Prostate gland (tissue), 2 donors: ENCODE data around the gene UBAP2L. TPM values are rescaled to one million over a fixed set of nuclear protein-coding genes. Genes with fewer than 3 reads are reported as not detected.

Experiments used
- DNase-seq: peaks from one replicate; pipeline ENCODE4 v3.0.0-alpha.2; 2019; ENCODE audit warnings: low spot score
- H3K27ac ChIP-seq, 2 donors: fragments of 200-600 bp; sonication (generic); 2 replicates each; pipeline ENCODE4 v1.5.1; 2017 to 2019
- H3K27me3 ChIP-seq: fragments of 200-600 bp; sonication (generic); replicated peaks from 2 replicates; pipeline ENCODE4 v1.5.1; 2019; ENCODE audit not compliant: insufficient read depth
- H3K36me3 ChIP-seq, 2 donors: fragments of 200-600 bp; sonication (generic); 1 replicate in 1 of 2; 2 replicates in 1 of 2; pipeline versions ENCODE4 v1.5.1 to v1.8.1; 2017 to 2019
- H3K4me1 ChIP-seq: fragments of 200-600 bp; sonication (generic); replicated peaks from 2 replicates; pipeline ENCODE4 v1.5.1; 2019
- H3K4me3 ChIP-seq, 2 donors: fragments of 200-600 bp; sonication (generic); 2 replicates each; pipeline ENCODE4 v1.5.1; 2017 to 2019
- H3K9me3 ChIP-seq: fragments of 200-600 bp; sonication (generic); 2 replicates; pipeline ENCODE4 v1.5.1; 2017
- POLR2A ChIP-seq: fragments of 450-650 bp; IDR thresholded peaks from one replicate; pipeline ENCODE4 v1.6.1; 2016; ENCODE audit warnings: antibody characterized with exemption, mild to moderate bottlenecking
- POLR2AphosphoS5 ChIP-seq: sonication (generic); formaldehyde crosslinking; IDR thresholded peaks from one replicate; pipeline ENCODE4 v1.6.1; 2017; ENCODE audit warnings: antibody characterized with exemption
- WGBS: methylation state at CpG from one replicate; pipeline ENCODE4 v1.1.5; 2018; 5-methylcytosine and 5-hydroxymethylcytosine counted together
- intact Hi-C: fragments of 100-400 bp; cut with DNase I; formaldehyde crosslinking; loops from one replicate; pipeline ENCODE4 v1.14.2; 2022
- total RNA-seq, 2 donors: library from RNA; depleted of rRNA; stranded (reverse); fragments of >200 nt; gene quantifications; one replicate each; pipeline ENCODE4 v1.1.0, GENCODE V29; 2016
- TF ChIP-seq, protein P1 (sequence below), 4 experiments: fragments of 200-600 bp in 2 of 4; fragments of 450-650 bp in 2 of 4; sonication (generic) in 2 of 4; IDR thresholded peaks; 1 replicate in 3 of 4; 2 replicates in 1 of 4; pipeline ENCODE4 v1.5.1; 2016 to 2019; ENCODE audit warnings: antibody characterized with exemption in 4 of 4, mild to moderate bottlenecking in 2 of 4, moderate library complexity in 2 of 4

The UBAP2L gene
- total RNA-seq, 2 donors from 2014 or later: 51.1 to 121 TPM

DNA sequence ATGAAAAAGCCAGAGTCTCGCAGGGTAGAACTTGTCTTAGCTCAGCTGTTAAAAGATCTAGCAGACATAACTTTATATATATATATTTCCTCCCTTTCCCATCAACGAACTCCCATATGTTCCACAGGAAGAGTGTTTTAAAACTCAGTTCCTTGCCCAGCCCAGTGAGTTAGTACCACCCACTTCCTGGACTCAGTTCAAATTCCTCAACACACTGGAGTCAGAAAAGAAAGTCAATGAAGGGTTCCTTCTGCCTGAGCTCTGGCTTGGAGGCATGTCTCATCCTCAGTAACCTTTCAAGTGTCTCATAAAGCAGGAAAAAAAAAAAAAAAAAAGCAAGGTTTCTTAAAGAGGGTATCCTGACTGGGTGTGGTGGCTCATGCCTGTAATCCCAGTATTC is 44.4 kb upstream of the UBAP2L start:
- Histone ChIP-seq H3K27ac (no peak overlapping the region), H3K4me3 (no peak overlapping the region), H3K4me1 (no peaks in the 10 kb centered on the region), H3K9me3 (no peaks in the 10 kb centered on the region), H3K27me3 (no peaks in the 10 kb centered on the region), H3K36me3 (peaks cover 0 to 4% of the 10 kb centered on the region in 2 donors)
- TF ChIP-seq POLR2AphosphoS5: no peak
- no peak for TF ChIP-seq POLR2A
- intact Hi-C loops: no loop called here
- WGBS: 54% methylated on average over 2 of the region's 2 CpGs
- DNase-seq: no peak

DNA sequence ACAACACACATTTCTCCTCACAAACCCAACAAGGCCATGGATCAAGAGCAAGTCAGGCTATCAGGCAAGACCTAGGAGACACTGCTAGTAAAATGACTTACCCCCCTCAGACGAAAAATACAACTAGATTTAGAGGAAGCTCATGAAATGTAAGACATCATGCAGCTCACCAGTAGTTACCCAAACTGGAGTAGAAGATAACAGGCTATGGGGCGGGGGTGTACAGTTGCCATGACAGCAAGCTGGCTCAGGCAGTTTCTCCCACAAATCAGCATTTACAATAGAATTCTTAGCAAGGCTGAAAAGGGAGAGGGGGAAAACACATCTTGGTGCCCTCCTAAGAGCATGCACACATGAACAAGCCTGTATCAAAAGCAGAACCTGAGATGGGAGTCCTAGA is 42.7 kb upstream of the UBAP2L start:
- WGBS: 39% methylated on average over 2 of the region's 2 CpGs
- Histone ChIP-seq H3K27ac (no peak overlapping the region), H3K4me3 (no peak overlapping the region), H3K9me3 (no peaks in the 10 kb centered on the region), H3K4me1 (no peaks in the 10 kb centered on the region), H3K27me3 (no peaks in the 10 kb centered on the region), H3K36me3 (no peaks in the 10 kb centered on the region)
- TF ChIP-seq, protein P1, sequence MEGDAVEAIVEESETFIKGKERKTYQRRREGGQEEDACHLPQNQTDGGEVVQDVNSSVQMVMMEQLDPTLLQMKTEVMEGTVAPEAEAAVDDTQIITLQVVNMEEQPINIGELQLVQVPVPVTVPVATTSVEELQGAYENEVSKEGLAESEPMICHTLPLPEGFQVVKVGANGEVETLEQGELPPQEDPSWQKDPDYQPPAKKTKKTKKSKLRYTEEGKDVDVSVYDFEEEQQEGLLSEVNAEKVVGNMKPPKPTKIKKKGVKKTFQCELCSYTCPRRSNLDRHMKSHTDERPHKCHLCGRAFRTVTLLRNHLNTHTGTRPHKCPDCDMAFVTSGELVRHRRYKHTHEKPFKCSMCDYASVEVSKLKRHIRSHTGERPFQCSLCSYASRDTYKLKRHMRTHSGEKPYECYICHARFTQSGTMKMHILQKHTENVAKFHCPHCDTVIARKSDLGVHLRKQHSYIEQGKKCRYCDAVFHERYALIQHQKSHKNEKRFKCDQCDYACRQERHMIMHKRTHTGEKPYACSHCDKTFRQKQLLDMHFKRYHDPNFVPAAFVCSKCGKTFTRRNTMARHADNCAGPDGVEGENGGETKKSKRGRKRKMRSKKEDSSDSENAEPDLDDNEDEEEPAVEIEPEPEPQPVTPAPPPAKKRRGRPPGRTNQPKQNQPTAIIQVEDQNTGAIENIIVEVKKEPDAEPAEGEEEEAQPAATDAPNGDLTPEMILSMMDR (IDR thresholded peaks at IDR 0.05): no peak
- no peak for TF ChIP-seq POLR2AphosphoS5
- no peak for TF ChIP-seq POLR2A
- no peak for DNase-seq
- intact Hi-C loops: no loop called here

DNA sequence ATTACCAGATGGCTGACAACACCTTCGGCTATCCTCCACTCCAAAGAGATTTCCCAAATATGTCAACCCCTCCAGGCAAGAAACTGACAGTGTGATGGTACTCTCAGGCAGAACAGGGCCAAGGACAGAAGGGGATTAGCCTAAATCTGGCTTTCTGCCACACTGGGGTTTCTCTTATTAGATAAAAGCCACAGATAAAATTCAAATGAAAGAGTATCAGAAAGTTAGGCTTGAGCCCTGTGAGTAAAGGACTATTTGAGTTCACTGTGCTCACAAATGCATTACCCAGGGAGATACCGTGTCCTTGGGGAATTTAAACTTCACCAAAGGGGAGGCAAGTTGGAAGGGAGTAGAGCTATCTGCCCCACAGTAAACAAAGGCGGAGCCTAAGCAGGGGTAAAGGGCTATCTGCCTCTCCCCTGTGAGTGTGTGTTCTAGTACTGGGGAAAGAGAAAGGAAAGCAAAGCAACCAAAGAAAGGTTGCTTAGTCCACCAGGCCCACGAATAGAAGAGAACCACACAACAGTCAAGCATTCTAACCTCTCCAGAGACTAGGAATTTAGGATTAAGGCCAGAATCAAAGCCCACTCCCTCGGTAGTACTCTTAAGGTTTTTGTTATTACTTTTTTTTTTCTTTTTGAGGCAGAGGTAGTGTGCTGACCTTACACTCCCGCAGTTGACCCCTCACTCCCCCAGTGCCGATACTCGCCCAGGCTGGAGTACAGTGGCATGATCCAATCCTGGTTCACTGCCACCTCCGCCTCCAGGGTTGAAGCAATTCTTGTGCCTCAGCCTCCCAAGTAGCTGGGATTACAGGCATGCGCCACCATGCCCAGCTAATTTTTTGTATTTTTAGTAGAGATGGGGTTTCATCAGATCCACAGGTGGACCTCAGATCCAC is 41.6 kb upstream of the UBAP2L start:
- intact Hi-C loops: no loop called here
- DNase-seq: no peak
- Histone ChIP-seq H3K9me3 (no peaks in the 10 kb centered on the region), H3K4me1 (no peaks in the 10 kb centered on the region), H3K36me3 (no peaks in the 10 kb centered on the region), H3K4me3 (no peak overlapping the region), H3K27me3 (no peaks in the 10 kb centered on the region), H3K27ac (no peak overlapping the region)
- TF ChIP-seq, protein P1 (IDR thresholded peaks at IDR 0.05): no peak
- TF ChIP-seq POLR2AphosphoS5: no peak
- no peak for TF ChIP-seq POLR2A
- 78% methylated on average over 10 of the region's 10 CpGs for WGBS

DNA sequence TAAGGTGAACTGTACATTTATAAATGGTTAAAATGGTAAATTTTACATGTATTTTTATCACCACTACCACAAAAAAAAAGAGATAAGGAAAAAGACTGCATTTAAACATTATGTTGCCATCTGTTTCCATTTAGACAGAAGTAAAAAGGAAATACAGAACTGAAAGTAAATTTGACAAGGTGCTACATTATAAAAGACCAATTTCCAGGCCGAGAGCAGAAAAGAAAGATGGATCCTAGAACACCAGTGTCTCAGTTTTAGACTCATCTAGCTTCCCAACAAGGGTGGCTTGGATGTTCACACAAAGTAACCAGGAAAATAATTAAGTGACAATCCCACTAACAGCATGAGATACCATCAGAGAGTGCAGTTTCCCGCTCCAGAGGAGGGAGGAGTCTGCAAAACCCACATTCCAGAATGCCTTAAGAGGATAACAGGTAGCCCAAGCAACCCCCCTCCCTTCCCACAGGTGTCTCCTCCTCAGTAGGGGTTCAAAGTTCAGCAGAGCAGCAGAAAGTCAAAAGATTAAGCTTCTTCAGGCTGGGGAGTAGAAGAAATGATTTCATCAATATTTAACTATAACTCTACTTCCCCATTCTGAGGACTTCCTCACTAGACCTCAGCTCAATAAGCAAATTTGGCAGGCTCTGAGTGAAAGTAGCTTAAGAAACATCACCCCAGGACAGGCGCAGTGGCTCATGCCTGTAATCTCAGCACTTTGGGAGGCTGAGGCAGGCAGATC is 40.6 kb upstream of the UBAP2L start:
- no peak overlapping the region for H3K4me3 ChIP-seq
- TF ChIP-seq, protein P1 (IDR thresholded peaks at IDR 0.05): no peak
- TF ChIP-seq POLR2A (no peak), POLR2AphosphoS5 (no peak)
- H3K4me1 ChIP-seq: no peaks in the 10 kb centered on the region
- intact Hi-C loops: loop anchor here (10.0 kb wide), 1 partner anchor 185 kb away; the partner anchor contains the start of gene RPS27
- no peaks in the 10 kb centered on the region for H3K36me3 ChIP-seq
- H3K9me3 ChIP-seq: no peaks in the 10 kb centered on the region
- no peaks in the 10 kb centered on the region for H3K27me3 ChIP-seq
- DNase-seq: no peak
- WGBS: 75% methylated on average over 3 of the region's 3 CpGs
- no peak overlapping the region for H3K27ac ChIP-seq

DNA sequence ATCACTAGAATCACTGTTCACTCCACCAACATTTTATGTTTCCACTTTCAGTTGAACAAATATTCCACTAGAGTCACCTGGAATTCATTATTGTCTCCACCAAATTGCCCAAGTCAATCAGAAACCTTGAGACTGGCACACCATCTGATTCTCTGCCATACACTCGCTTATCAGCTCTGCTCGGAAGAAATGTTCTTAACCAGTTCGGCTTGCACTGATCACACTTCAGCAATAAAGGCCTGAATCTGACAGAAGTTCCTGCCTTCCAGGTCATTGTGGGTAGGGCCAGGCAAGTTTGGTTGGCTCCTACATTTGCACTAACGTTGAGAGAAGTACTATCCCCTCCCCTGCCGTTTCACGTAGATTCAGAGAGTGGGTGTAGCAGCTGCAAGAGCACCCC is 38.8 kb upstream of the UBAP2L start:
- Histone ChIP-seq H3K27me3 (no peaks in the 10 kb centered on the region), H3K9me3 (no peaks in the 10 kb centered on the region), H3K4me1 (no peaks in the 10 kb centered on the region), H3K27ac (peak overlapping the region; percentile 86 to 87), H3K36me3 (no peaks in the 10 kb centered on the region), H3K4me3 (peak overlapping the region; percentile 58 to 89)
- no peak for DNase-seq
- intact Hi-C loops: loop anchor here (10.0 kb wide), 1 partner anchor 187 kb away; the partner anchor contains the start of gene RPS27
- TF ChIP-seq, protein P1 (IDR thresholded peaks at IDR 0.05): no peak
- TF ChIP-seq POLR2A: peak; percentile 38
- TF ChIP-seq POLR2AphosphoS5: no peak
- WGBS: 0% methylated on average over 6 of the region's 6 CpGs
